Cardiac septum (tissue), 1 donor: ENCODE measurements around the gene MORF4L1. TPM values are rescaled to one million over a fixed set of nuclear protein-coding genes. Genes with fewer than 3 reads are reported as not detected.
"Not testable (repeated sequence)": the region's sequence is repeated elsewhere in the genome, so short reads cannot be mapped to it uniquely, and the experiment has no call there.

Source experiments
- DNase-seq: peaks from one replicate; pipeline ENCODE4 v3.0.0-alpha.2; 2020; ENCODE audit warnings: low spot score
- intact Hi-C: fragments of 100-400 bp; cut with DNase I; formaldehyde crosslinking; loops from one replicate; pipeline ENCODE4 v1.14.0; 2022
- long read RNA-seq: library from polyadenylated mRNA; unstranded; transcript quantifications from one replicate; pipeline ENCODE4 v2.0.0, GENCODE V29; 2021
- total RNA-seq: library from RNA; stranded (reverse); fragmentation: NEBNext Ultra II Directional; extraction: Animal tissue kit (Norgen Biotek cat#: 25700); gene quantifications from one replicate; pipeline ENCODE4 v1.2.1, GENCODE V29; 2021
- donor health status: DM: no; HTN: no; CAD: no.

The MORF4L1 gene, protein sequence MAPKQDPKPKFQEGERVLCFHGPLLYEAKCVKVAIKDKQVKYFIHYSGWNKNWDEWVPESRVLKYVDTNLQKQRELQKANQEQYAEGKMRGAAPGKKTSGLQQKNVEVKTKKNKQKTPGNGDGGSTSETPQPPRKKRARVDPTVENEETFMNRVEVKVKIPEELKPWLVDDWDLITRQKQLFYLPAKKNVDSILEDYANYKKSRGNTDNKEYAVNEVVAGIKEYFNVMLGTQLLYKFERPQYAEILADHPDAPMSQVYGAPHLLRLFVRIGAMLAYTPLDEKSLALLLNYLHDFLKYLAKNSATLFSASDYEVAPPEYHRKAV
- 335 TPM for total RNA-seq
- long read RNA-seq, transcript MORF4L1-203 (12 exons, 1,880 nt), result major isoform, 307 of 342 reads
- long read RNA-seq, transcript MORF4L1-201 (13 exons, 2,359 nt), result minor isoform, 7 of 342 reads
- long read RNA-seq, partial matches to known transcripts, result 15 of 342 reads
- long read RNA-seq, other reads (novel, unspliced or antisense), result 8 of 342 reads

DNA sequence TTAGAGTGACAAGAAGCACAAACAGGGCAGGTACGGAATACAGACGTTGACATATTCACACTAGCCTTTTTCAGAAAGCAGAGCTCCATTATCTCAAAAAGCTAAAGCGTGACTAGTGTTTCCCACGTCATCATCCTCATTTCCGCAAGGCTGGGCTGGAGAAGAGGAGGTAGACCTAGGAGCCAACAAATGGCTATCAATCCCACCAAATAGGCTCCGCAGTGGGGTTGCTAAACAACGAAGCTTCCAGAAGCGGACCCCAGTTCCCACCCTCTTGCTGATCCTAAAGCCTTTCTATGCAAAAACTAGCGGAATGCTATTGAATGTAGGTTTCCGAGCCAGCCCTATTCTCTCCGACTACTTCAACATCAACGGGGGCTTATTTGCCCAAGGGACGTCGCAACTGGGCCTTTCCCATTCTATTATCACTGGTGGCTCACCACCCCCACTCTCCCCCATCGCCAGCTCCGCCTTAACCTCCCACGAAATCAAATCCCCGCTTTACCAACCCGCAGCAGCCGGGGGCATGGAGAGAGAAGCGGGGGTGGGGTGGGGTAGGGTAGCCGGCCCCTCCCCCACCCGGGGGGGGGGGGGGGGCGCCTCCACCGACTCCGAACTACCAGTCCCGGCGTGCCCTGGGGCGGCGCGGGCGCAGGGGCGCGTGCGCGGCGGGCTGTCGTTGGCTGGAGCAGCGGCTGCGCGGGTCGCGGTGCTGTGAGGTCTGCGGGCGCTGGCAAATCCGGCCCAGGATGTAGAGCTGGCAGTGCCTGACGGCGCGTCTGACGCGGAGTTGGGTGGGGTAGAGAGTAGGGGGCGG, at the start of gene MORF4L1:
Gene MORF4L1 (plus strand): TSS at position 736 of the 817 bp plus-strand sequence. CDS start 128 bp downstream, outside the sequence.
- intact Hi-C loops, result loop anchor here (5.0 kb wide), 2 partner anchors 60 to 115 kb away; partner anchors contain the start of gene ADAMTS7
- peak; percentile 99 for DNase-seq

DNA sequence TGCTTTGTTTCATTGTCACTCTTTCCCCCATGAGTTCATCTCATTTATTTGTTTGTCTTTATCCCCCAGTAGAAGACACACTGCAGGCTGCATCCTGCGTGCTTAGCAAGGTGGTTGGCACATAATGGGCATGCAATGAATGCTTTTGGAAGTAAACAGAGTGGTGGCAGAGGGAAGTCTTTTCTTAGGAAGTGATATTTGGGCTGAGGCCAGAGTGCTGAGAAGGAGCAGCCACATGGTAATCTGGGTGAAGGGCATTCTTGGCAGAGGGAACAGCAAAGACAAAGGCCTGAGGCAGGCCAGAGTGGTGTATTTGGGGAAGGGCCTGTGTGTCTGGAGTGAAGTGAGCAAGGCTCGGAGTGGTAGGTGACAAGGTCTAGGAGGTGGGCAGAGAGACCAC, 43.8 kb upstream of the MORF4L1 start:
- DNase-seq, result no peak
- intact Hi-C loops, result no loop called here

GRCh38 chr15:78830514-78831228, 42.0 kb upstream of the MORF4L1 start:
- intact Hi-C loops, result no loop called here
- no peak for DNase-seq

GRCh38 chr15:78831229-78832207, 41.2 kb upstream of the MORF4L1 start:
- intact Hi-C loops, result no loop called here
- no peak for DNase-seq

GRCh38 chr15:78836333-78836732, 36.4 kb upstream of the MORF4L1 start:
- no peak for DNase-seq
- intact Hi-C loops, result no loop called here

GRCh38 chr15:78837131-78837530, 35.6 kb upstream of the MORF4L1 start:
- intact Hi-C loops, result no loop called here
- no peak for DNase-seq

GRCh38 chr15:78837543-78837942, 35.1 kb upstream of the MORF4L1 start:
- DNase-seq, result no peak
- intact Hi-C loops, result no loop called here

- no peak for DNase-seq
- intact Hi-C loops, result no loop called here
Observed at GRCh38 chr15:78838489-78838888, 34.2 kb upstream of the MORF4L1 start.

DNA sequence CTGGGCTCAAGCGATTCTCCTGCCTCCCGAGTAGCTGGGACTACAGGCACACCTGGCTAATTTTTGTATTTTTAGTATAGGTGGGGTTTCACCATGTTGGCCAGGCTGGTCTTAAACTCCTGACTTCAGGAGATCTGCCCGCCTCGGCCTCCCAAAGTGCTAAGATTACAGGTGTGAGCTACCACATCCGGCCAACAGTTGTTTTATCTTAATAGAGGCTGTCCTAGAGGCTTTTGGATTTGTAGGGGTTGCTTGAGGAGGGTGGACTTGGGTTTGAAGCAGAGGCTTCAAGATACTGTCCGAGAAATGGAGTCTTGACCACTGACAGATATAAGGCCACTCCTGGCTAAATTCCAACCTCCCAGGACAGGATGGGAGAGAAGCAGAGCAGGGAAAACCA, 33.5 kb upstream of the MORF4L1 start:
- DNase-seq, result peak; percentile 31
- intact Hi-C loops, result not testable (repeated sequence)

- peak; percentile 58 for DNase-seq
- intact Hi-C loops, result no loop called here
Observed at GRCh38 chr15:78840661-78841375, 31.9 kb upstream of the MORF4L1 start.

DNA sequence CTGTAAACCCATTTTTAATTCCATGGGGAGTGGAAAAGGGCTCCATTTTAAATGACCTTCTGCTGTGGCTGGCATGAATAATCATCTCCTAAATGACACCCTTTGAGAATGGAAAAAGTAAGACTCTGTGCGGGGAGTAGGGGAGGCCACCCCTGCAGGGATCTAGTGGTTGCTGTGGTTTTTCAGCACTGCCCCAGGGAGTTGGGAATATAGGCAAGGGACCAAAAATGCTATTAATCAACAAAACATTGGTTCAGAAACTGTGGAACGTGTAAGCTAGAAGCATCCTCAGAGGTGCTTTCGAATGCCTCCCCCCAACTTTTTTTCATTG, 31.3 kb upstream of the MORF4L1 start:
- intact Hi-C loops, result no loop called here
- peak; percentile 2 for DNase-seq

DNA sequence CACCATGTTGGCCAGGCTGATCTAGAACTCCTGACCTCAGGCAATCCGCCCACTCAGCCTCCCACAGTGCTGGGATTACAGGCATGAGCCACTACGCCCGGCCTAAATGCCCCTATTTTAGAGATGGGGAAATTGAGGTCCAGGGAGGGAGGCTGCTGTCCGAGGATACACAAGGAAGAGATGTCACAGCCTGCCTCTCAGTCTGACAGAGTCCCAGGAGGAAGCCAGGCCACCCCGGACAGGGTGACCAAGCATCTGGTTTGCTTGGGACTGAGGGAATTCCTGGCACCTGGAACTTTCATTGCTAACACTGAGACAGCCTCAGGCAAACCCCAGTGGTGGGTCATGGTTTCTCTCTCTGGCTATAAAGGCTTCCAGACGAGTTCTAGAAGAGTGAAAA, 30.8 kb upstream of the MORF4L1 start:
- peak; percentile 70 for DNase-seq
- intact Hi-C loops, result no loop called here

DNA sequence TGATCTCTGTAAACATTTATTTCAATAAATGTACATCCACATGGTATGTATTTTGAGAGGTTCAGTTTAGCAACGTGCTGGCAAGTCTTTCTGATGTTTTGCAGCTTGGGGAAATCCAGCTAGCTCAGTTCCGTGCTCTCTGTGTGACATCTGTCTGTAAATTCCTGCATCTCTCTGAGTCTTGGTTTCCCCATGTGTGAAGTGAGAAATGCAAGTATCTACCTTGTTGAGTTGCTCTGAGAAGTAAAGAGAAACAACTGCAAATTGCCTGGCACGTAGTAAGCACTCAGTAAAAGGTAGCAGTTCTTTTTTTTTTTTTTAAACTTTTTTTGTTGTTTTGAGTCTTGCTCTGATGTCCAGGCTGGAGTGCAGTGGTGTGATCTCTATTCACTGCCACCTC, 30.2 kb upstream of the MORF4L1 start:
- no peak for DNase-seq
- intact Hi-C loops, result no loop called here

- intact Hi-C loops, result not testable (repeated sequence)
Observed at GRCh38 chr15:78846906-78847305, 25.8 kb upstream of the MORF4L1 start.

DNA sequence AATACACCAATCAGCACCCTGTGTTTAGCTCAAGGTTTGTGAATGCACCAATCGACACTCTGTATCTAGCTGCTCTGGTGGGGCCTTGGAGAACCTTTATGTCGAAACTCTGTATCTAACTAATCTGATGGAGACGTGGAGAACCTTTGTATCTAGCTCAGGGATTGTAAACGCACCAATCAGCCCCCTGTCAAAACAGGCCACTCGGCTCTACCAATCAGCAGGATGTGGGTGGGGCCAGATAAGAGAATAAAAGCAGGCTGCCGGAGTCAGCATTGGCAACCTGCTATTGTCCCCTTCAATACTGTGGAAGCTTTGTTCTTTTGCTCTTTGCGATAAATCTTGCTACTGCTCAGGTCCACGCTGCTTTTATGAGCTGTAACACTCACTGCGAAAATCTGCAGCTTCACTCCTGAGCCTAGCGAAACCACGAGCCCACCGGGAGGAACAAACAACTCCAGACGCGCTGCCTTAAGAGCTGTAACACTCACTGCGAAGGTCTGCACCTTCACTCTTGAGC, 25.2 kb upstream of the MORF4L1 start:
- intact Hi-C loops, result not testable (repeated sequence)

More at GRCh38 chr15:78846906-78847305, 25.8 kb upstream of the MORF4L1 start:
- not testable (repeated sequence) for DNase-seq

DNA sequence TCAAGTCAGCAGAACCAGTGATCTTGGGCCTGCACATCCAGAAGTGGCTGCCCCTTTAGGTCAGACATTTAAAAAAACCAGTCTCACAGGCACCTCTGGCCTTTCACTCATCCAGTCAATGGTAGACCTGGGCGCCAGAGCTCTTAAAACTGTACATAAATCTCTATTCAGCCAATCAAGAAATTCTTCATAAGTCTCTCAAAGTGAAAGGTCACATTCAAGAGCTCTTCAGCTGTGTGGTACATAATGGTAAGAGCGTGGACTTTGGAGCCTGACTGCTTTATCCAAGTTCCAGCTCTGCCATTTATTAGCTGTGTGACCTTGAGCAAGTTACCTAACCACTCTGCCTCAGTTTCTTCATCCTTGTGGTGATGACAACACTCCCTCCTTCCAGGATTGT, 22.3 kb upstream of the MORF4L1 start:
- DNase-seq, result peak; percentile 5
- intact Hi-C loops, result no loop called here

More for the DNA sequence above, 25.2 kb upstream of the MORF4L1 start:
- peak; percentile 60 for DNase-seq

DNA sequence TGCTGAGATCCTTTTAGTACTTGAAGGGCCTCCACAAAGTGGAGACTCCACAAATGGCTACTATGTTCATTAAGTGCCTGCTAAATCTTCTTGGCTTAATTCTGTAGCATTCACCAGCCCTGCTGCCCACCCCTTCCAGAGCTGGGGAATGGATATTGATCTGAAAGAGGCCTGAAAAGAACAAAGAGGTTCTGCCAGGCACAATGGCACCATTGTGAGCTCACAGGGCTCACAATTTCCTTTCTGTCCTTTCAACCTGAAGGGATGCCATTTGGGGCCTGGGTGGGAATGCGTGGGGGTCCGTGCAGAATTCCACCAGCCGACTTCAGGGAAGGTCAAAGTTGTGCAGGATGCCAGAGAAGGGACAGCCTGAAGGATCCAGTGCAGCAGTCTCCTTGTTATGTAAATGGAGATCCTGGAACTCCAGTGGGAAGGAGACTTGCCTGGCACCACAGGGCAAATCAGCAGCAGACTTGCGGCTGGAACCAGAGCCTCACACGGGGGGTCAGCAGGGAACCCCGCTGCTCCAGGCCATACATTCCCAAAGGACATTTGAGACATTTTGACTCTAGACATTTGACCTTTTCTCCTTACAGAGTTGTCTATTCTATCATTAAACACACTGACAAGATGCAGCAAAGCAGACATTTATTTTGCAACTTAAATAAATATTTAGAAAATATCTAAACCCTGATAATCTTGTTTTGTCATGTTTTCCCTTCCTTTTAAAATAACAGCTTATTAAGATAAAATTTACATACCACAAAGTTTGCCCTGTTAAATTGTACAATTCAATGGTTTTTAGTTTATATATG, 21.5 kb upstream of the MORF4L1 start:
- DNase-seq, result peak; percentile 19
- intact Hi-C loops, result no loop called here
